ENCODE results near the gene ATXN10. TPM values are rescaled to one million over a fixed set of nuclear protein-coding genes. Genes with fewer than 3 reads are reported as not detected.
A peak's percentile ranks its signal among the peaks of the same experiment; 100 is the strongest.

The ATXN10 gene
- total and polyA plus RNA-seq, 2 of the 13 experiments (the other 11 are each of a cell fraction or from before 2014, with no cell fraction given) = 60.1 to 194 TPM

GRCh38 chr22:45710469-45710868 is 38.8 kb downstream of the ATXN10 start (continued):
- TF ChIP-seq, protein P1, sequence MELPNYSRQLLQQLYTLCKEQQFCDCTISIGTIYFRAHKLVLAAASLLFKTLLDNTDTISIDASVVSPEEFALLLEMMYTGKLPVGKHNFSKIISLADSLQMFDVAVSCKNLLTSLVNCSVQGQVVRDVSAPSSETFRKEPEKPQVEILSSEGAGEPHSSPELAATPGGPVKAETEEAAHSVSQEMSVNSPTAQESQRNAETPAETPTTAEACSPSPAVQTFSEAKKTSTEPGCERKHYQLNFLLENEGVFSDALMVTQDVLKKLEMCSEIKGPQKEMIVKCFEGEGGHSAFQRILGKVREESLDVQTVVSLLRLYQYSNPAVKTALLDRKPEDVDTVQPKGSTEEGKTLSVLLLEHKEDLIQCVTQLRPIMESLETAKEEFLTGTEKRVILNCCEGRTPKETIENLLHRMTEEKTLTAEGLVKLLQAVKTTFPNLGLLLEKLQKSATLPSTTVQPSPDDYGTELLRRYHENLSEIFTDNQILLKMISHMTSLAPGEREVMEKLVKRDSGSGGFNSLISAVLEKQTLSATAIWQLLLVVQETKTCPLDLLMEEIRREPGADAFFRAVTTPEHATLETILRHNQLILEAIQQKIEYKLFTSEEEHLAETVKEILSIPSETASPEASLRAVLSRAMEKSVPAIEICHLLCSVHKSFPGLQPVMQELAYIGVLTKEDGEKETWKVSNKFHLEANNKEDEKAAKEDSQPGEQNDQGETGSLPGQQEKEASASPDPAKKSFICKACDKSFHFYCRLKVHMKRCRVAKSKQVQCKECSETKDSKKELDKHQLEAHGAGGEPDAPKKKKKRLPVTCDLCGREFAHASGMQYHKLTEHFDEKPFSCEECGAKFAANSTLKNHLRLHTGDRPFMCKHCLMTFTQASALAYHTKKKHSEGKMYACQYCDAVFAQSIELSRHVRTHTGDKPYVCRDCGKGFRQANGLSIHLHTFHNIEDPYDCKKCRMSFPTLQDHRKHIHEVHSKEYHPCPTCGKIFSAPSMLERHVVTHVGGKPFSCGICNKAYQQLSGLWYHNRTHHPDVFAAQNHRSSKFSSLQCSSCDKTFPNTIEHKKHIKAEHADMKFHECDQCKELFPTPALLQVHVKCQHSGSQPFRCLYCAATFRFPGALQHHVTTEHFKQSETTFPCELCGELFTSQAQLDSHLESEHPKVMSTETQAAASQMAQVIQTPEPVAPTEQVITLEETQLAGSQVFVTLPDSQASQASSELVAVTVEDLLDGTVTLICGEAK (IDR thresholded peaks at IDR 0.05) = no peak
- TF ChIP-seq, protein P1 (CRISPR knock-in tag; IDR thresholded peaks at IDR 0.05) = peak; percentile 84
- TF ChIP-seq, protein P2, sequence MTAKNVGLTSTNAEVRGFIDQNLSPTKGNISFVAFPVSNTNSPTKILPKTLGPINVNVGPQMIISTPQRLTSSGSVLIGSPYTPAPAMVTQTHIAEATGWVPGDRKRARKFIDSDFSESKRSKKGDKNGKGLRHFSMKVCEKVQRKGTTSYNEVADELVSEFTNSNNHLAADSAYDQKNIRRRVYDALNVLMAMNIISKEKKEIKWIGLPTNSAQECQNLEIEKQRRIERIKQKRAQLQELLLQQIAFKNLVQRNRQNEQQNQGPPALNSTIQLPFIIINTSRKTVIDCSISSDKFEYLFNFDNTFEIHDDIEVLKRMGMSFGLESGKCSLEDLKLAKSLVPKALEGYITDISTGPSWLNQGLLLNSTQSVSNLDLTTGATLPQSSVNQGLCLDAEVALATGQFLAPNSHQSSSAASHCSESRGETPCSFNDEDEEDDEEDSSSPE (CRISPR knock-in tag; IDR thresholded peaks at IDR 0.05) = no peak
- TF ChIP-seq DMAP1 (CRISPR knock-in tag; IDR thresholded peaks at IDR 0.05) = no peak

Data from HepG2 (cell line).